ENCODE results near the gene SNAP25.
A peak's percentile ranks its signal among the peaks of the same experiment; 100 is the strongest.

The SNAP25 gene

DNA sequence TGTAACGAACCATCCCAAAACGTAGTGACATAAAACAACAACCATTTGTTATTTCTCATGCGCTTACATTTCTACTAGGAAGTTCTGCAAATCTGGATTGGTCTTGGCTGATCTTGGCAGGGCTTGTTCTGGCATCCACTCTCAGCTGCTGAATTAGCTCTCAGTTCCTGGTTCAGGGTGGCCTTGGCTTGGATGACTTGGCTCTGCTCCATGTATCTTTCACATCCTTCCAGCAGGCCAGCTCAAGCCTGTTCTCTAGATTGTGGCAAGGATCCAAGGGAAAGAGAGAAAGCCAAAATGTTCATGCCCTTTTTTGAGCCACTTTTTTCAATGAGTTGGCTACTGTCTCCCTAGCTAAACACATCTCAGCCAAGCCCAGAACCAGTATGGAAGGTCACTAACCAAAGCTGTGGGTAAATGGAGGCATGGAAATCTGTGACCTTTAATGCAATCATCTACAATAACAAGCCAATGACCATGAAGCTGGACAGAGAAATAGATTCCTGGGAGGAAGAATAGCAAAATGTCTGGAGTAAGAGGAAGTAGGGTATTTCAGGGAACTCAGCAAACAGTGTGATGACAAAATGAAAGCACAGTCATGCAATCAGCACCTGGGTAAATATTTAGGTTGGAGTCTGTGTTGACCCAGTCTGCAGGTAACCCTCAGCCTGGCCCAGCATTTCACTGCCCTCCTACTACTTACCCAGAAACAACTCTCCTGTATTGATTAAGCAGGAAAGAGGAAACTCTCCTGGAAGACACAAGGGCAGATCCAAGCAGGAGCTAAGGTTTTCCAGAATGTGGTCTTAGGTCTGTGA is 32.7 kb upstream of the SNAP25 start:
- no peak for TF ChIP-seq POLR2A (IDR thresholded peaks at IDR 0.05; ENCODE audit: low read length)
- no peak for TF ChIP-seq GATA1 (IDR thresholded peaks at IDR 0.05; ENCODE audit: low read depth, low read length)
- DNase-seq = no peak

DNA sequence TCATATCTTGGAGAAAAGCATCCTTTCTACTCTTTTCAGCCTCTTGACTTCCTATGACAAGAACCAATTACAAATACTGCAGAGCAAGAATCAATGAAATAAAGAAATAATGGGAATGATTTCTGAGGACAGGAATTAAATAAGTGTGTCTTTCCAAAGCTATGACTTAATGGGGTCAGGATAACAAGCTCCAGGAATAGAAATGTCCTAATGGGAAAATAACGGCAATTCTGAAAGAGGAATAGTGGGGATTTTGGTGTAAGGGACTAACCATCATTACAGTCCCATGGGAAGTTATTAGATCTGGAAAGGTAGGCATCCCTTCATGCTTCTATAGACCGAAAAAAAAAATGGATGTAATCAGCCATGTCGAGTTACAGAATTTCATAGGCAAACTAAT is 28.2 kb upstream of the SNAP25 start:
- no peak for DNase-seq

DNA sequence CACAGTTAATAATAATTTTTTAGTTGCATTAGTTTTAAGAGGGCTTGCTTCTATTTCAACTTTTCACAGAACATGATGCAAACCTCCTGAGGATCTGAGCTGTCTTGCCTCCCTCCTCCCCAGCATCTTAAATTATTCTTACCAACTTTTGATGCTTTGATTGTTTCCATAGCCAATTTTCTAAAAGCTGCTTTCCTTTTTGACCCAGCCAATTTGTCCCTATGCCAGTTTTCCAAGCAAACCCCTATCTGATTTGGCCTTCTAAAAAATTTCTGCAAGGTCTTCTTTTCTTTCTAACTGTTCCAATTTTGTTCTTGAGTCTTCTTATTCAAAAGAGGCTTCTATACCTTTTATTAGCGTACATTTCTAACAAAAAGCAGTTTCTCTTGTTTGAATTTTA is 26.5 kb upstream of the SNAP25 start:
- no peak for DNase-seq
- no peak for TF ChIP-seq GATA1 (IDR thresholded peaks at IDR 0.05; ENCODE audit: low read depth, low read length)
- no peak for TF ChIP-seq POLR2A (IDR thresholded peaks at IDR 0.05; ENCODE audit: low read length)

More for the DNA sequence above, 28.2 kb upstream of the SNAP25 start:
- no peak for TF ChIP-seq GATA1 (IDR thresholded peaks at IDR 0.05; ENCODE audit: low read depth, low read length)
- no peak for TF ChIP-seq POLR2A (IDR thresholded peaks at IDR 0.05; ENCODE audit: low read length)

DNA sequence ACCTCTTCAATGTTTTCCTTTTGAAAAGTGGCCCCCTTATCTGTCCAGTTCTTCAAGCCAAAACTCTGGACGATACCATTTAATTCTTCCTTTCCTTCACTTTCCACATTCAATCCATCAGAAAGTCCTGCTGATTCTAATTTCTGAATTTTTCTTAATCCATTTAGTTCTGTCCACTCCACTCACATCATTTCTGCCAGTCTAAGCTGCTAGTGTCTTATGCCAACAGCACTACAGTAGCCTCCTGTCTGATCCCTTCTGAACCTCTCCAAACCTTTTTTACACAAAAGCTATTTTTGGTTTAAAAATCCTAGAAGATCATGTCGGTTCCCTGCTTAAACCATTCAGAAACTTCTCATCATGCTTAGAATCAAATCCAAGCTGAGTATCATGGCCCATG is 24.5 kb upstream of the SNAP25 start:
- TF ChIP-seq GATA1 (IDR thresholded peaks at IDR 0.05; ENCODE audit: low read depth, low read length) = no peak
- no peak for TF ChIP-seq POLR2A (IDR thresholded peaks at IDR 0.05; ENCODE audit: low read length)
- DNase-seq = no peak

DNA sequence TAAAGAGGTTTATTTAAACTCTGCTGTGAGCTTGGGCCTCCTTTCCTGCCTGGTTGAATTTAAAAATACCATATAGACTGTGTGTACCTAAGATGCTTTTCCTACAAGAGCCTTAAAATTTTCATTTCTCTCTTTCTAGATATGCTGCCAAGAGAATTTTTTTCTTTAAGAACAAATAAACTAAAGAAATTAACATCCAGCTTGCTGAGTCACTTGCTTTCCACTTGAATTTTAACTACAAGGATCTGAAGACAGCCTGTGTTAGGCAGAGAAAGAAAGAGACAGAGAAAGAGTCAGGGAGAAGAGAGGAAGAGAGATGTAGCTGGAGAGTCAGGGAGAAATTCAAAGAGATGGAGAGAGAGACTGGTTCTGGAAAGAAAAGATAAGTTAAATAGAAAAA is 18.3 kb upstream of the SNAP25 start:
- TF ChIP-seq POLR2A (IDR thresholded peaks at IDR 0.05; ENCODE audit: low read length) (no peak), GATA1 (IDR thresholded peaks at IDR 0.05; ENCODE audit: low read depth, low read length) (no peak)
- DNase-seq = no peak

DNA sequence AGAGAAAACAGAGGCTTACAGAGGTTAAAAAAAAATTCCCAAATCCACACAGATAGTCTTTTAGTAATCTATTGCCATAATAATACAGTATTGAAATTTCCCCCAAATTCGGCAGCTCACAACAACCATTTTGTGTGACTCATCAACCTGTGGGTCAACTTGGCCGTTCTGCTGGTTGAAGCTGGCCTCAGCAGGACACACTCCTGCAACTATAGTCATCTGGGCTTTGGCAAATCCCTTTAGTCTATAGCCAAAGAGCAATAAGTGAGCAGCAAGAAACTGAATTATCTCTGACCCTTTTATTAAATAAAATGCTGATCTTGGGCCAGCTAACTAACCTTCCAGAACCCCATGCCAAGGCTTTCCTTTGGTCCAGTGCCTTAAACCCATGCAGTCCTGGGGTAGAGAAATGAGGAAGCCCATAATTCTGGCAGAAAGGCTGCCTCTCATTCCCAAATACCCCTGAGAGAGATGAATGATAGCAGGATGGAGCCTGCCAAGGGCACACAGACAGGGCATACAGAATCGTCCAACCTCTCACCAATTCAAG is 17.2 kb upstream of the SNAP25 start:
- no peak for TF ChIP-seq POLR2A (IDR thresholded peaks at IDR 0.05; ENCODE audit: low read length)
- TF ChIP-seq GATA1 (IDR thresholded peaks at IDR 0.05; ENCODE audit: low read depth, low read length) = no peak
- no peak for DNase-seq

DNA sequence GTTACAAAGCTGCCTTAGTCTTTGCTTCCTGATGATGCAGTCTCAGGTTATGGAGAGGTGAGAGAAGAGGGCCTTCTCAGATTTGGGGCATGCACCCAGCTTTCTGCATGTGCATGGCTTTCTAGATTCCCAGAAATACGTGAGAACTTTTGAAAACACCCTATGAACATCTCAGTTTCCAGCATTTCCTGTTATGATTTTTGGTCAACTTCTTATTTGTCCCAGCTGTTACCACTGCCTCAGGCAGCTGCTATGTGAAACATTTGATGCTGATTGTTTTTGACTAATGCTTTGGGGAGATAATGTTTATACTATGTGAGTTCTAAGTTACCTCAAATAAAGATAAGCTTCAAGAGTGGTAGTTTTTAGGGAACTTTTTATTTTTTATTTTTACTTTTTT is 9.5 kb upstream of the SNAP25 start:
- TF ChIP-seq GATA1 (IDR thresholded peaks at IDR 0.05; ENCODE audit: low read depth, low read length) = no peak
- TF ChIP-seq POLR2A (IDR thresholded peaks at IDR 0.05; ENCODE audit: low read length) = no peak
- DNase-seq = no peak

DNA sequence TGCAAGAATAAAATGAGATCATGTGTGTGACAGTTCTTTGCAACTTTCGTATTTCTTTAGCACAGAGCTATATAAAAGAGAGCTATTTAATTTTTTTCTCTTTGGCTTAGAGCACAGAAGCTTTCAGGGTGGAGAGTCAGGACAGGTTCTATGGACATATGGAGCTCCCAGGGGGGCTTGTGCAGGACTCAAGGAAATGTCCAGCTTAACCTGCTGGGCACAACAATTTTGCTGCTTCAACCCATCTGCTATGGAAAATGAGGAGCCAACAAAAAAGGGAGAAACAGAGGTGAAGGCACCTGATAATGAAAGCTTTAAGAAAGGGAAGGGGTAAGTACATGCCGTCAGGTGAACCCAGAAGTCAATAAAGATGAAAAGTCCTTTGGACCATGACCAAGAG is 5.1 kb upstream of the SNAP25 start:
- DNase-seq = no peak
- TF ChIP-seq GATA1 (IDR thresholded peaks at IDR 0.05; ENCODE audit: low read depth, low read length) = no peak
- no peak for TF ChIP-seq POLR2A (IDR thresholded peaks at IDR 0.05; ENCODE audit: low read length)

DNA sequence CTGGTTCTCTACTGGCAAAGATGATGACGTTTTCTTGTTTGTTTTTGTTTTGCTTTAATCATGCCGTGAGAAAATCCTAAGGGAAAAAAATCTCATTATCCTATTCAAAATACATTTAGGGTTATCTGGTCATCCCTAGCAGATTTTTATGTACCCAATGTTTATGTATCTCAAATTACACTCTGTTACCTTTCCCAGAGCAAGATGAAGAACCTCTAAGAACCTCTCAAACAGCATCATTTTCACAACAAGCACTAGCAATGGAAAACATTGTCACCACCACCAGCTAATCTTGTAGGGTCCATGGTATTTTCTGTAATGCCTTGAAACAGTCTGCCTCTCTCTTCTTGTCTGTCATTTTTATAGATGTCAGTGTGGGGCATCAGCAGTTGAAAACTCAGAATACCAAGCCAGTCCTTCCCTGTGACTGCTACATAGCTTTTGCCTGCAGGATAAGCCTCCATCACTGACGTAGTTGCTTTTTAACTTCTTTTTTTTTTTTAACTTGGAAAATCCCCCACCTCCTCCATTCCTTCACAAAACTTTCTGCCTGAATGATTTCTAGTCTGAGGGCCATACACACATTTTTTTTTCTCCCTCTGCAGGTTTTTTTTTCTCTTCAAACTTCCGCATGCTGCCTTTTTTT is 2.4 kb upstream of the SNAP25 start:
- DNase-seq = no peak
- no peak for TF ChIP-seq GATA1 (IDR thresholded peaks at IDR 0.05; ENCODE audit: low read depth, low read length)
- no peak for TF ChIP-seq POLR2A (IDR thresholded peaks at IDR 0.05; ENCODE audit: low read length)

DNA sequence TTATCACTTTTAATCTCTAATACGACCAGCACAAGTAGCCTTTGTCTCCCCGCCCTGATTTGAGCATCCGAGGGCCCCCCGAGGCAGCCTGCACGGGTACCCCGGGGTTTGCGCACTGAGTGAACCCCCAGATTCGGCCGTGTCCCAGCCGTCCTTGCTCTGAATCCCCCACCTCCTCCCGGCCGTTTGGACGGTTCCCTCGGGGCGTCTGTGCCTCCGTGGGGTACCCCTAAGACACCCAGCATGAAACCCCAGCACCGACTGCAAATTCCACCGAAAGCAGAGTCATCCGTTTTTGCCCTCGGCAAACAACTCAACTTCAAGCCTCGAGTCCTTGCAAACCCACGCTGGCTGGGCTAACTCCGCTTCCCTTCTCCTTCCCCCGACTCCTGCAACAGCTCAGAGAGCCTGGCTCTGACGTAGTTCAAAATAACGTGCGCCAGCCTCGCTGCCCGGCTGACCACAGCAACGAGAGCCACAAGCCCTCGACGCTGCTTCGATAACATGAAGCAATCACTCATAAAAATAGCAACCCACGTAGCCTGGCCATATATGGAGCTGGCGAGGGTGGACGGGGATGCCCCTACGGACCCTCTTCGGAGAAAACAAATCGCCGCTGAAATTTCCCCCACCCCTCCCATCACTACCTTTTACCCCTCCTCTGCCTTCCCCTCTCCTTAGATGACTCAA is 764 bp upstream of the SNAP25 start:
- TF ChIP-seq GATA1 (IDR thresholded peaks at IDR 0.05; ENCODE audit: low read depth, low read length) (no peak), POLR2A (IDR thresholded peaks at IDR 0.05; ENCODE audit: low read length) (no peak)
- DNase-seq = no peak

DNA sequence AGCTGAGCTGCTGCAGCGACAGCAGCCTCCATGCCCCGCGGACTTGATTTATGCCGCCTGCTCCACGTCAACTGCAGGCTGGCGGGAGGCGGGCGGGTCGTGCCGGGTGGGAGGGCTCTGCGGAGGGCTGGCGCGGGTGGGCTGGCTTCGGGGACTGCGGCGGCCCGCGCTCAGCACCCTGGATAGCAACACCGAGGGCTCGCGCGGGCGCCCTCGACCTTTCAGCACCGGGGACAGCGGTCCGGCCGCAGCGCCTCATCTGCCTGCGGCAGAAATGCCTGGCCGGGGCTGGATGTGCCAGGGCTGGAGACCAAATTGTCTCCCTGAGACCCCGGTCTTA is 792 bp downstream of the SNAP25 start:
- TF ChIP-seq GATA1 (IDR thresholded peaks at IDR 0.05; ENCODE audit: low read depth, low read length) (no peak), POLR2A (IDR thresholded peaks at IDR 0.05; ENCODE audit: low read length) (no peak)
- peak; percentile 62 to 69 for DNase-seq

DNA sequence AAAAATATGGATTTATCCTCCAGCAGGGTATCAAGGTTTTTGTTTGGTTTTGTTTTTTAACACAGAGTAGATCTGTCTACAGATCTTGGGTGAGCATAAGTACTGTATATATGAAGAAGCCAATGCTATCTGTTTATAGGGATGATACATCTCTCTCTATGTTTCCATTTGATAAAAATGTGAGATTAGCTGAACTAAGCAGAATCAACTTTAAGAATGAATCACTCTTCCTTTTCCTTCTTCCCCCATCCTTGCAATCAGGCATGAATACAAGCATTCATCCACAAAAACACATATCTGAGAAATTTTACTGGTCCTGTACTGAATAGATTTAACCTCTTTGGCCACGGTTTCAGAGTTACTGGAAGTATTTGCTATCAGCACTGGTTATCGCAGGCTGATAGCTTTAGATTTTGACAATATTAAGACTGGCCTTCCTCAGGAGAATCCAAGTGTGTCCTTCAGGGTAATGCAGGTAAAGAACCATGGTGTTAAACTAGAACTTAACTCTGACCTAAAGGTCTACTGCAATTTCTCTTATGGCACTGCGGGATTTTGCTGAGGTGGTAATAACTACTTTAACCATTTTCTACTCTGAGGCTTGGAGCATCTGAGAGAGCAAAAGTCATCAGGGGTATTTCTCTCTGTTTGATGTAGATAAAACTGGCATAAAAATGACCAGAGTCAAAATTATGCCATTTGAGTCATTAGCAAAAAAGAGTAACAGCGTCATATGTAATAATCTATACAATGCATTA is 1.5 kb downstream of the SNAP25 start:
- no peak for TF ChIP-seq GATA1 (IDR thresholded peaks at IDR 0.05; ENCODE audit: low read depth, low read length)
- TF ChIP-seq POLR2A (IDR thresholded peaks at IDR 0.05; ENCODE audit: low read length) = no peak
- no peak for DNase-seq

DNA sequence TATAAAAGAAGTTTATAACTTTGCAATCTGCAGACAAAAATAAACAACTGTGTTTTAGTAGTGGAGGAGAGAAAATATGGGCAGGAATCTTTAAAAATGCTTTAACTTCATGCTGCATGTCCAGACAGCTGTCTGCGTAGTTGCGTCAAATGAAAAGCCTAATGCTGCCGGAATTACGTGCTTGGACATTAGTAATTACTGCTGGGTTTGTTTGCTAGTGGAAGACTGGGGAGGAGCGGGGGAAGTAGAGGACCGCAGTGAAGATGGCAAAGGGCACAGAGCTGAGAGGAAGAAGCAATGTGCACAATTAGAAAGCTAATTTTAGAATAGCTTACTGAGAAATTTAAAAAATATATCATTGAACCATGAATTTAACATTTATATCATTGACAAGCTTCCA is 2.4 kb downstream of the SNAP25 start:
- TF ChIP-seq POLR2A (IDR thresholded peaks at IDR 0.05; ENCODE audit: low read length) (no peak), GATA1 (IDR thresholded peaks at IDR 0.05; ENCODE audit: low read depth, low read length) (no peak)
- DNase-seq = no peak

Data from erythroblast (primary cell).